ENCODE measurements around the gene MSANTD2.

MSANTD2 gene

DNA sequence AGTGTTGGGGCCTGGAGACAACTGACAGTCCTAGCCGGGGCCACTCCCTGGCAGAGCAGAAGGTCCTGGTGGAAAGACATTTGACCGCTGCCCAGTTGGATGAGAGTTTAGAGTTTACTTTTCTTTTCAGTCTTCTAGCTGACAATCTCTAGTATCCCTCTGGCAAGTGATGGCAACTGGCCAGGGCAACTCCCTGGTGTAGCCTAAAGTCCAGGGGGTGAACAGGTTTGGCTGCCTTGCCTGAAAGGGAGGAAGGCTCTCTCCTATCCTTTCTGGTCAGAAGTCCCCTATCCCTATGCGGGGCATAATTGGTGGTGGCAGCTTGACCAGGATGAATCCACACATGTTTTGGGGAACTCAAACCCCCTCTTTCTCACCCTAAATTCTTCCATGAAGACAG lies 16.8 kb upstream of the MSANTD2 start:
- DNase-seq (ENCODE audit: low read depth) = no peak

DNA sequence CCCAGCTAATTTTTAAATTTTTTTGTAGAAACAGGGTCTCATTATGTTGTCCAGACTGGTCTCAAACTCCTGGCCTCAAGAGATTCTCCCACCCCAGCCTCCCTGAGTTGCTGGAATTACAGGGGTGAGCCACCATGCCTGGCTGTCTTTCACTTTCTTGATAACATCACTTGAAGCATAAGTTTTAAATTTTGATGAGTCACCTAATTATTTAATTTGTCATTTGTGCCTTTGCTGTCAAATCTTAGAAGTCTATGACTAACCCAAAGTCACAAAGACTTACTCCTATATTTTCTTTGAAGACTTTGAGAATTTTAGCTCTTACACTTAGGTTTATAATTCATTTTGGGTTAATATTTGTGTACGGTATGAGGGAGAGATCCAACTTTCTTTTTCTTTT lies 14.5 kb upstream of the MSANTD2 start:
- DNase-seq (ENCODE audit: low read depth) = no peak

DNA sequence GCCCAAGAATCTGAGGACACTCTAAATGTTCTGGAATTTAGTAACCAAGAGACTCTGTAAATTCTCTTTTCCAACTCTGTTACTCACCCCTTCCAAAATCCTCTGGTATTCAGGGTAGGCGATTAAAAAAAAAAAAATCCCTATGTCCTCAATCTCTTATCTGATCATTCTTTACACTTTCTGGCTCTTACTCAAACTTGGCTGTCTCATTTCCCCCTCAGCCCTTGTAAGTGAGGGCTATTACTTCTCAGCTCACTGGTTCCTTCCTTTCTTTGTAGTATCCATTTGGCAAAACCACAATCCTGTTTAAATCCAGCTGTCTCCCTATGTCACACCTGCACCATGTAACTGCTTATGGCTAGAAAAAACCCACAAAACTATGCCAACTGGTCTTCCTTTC lies 12.7 kb upstream of the MSANTD2 start:
- DNase-seq (ENCODE audit: low read depth) = no peak

DNA sequence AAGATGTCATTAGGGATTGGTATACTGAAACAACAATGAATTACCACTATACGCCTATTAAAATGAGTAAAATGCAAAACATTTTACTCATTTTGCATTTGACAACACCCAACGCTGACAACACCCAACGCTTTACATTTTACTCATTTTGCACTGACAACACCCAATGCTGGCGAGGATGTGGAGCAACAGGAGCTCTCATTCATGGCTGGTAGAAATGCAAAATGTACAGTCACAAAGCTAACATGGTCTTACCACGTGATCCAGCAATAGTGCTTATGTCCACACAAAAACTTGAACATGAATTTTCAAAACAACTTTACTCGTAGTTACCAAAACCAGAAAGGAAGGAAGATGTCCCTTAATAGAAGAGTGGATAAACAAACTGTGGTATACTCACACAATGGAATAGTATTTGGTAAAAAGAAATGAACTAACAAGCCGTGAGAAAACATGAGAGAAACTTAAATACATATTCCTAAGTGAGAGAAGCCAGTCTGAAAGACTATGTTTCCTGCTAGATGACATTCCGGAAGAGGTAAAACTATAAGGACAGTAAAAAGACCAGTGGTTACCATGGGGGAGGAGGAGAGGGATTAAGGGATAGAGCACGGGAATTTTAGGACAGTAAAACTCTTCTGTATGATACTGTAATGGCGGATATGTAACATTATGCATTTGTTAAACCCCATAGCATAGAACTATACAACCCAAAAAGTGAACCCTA lies 11.4 kb upstream of the MSANTD2 start:
- DNase-seq (ENCODE audit: low read depth) = no peak

DNA sequence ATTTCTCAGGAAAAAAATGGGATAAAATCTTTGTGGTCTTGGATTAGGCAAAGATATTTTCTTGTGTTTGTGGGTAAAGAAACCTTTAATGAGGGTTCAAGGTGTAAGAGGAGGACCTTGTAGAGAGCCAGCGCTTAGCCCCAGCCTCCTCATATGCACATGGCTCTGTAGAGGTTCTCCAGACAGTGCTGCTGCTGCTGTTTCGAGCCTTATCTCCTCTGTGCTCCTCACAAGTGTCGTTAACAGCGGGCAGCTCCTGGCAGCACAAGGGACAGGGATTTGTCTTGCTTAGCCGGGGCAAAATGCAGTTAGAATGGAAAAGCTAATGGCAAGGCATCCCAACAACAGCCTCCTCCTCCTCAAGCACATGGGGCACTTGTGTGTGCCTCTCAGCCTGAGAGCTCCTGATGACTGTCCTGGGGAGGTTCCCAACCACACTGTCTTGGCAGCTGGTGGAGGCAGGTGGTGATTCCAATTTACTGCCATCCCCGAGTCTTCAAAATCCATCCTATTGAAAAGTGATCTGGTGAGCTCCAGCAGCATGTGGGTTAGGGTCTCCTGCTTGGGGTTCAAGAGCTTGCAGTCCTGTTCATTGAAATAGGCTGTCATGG lies 7.6 kb upstream of the MSANTD2 start:
- no peak for DNase-seq (ENCODE audit: low read depth)

DNA sequence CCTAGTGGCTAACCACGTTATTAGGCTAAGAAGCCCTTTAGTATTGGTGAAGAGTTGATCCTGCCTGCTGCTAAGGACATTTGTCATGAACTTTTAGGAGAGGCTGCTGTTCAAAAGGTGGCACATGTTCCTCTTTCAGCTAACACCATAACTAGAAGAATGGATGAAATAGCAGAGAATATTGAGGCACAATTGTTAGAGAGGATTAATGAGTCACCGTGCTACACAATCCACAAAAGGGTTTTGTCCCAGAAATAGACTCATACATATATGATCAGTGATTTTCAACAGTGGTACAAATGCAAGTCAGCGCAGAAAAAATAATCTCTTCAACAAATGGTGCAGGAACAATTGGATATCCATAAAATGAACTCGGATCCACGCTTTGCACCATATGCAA lies 7.0 kb upstream of the MSANTD2 start:
- DNase-seq (ENCODE audit: low read depth) = no peak

DNA sequence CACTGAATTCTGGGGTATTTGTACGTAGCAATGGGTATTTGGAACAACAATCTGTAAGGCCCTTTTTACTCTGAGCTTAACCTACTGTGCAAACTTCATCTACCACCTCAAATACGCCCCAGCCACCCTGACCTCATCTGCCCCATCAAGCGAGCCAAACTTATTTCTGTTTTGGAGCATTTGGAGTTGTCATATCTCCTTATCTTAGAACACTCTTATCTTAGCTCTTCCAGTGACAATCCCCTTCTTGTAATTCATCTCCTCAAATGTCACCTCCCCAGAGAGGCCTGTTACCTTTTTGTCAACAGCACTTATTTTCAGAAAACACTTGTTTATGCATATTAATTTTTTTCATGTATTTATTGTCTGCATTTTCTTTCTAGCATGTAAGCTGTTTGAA lies 4.7 kb upstream of the MSANTD2 start:
- no peak for DNase-seq (ENCODE audit: low read depth)

DNA sequence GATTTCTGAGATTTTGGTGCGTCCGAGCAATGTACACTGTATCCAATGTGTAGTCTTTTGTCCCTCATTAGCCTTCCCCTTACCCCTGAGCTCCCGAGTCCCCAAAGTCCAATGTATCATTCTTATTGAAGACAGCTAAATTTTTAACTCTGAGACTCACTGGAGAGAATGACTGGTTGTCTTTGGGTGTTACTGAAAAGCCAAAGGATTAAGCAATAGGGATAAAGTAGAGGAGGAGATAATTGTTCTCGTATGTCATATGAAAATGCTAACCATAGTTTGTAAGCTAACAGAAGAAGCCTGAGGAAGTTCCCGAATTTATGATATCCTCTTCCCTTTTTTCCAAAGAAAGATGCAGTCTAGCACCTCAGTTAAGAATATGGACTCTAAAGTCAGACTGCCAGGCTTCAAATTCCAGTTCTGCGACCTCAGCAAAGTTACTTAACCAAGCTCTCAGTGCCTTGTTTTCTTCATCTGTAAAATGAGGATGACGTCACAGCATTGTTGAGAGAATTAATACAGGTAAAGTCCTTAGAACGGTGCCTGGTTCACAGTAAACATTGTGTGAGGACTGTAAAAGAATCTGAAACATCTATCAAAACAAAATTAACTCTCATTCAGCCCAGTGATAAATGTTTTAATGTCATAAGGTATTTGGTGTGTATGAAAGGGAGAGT lies 1.6 kb upstream of the MSANTD2 start:
- no peak for DNase-seq (ENCODE audit: low read depth)

DNA sequence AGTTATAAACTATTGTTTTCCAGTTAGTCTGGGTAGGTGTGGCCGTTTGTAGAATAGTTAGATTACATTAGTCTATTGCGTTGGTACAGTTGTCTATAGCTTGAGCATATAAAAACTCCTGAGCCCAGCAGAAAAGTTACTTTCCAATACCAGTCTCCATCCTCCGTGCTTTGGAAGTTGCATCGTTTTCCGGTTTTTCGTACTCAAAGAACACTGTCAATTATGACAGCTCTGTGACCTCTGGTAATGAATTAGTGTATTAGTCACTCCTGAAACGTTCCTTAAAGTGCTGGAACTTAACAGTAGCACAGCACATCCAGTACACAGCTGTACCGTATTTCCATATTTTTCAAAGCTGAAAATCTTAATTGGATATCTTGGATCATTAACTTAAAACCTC lies 808 bp upstream of the MSANTD2 start:
- no peak for DNase-seq (ENCODE audit: low read depth)

DNA sequence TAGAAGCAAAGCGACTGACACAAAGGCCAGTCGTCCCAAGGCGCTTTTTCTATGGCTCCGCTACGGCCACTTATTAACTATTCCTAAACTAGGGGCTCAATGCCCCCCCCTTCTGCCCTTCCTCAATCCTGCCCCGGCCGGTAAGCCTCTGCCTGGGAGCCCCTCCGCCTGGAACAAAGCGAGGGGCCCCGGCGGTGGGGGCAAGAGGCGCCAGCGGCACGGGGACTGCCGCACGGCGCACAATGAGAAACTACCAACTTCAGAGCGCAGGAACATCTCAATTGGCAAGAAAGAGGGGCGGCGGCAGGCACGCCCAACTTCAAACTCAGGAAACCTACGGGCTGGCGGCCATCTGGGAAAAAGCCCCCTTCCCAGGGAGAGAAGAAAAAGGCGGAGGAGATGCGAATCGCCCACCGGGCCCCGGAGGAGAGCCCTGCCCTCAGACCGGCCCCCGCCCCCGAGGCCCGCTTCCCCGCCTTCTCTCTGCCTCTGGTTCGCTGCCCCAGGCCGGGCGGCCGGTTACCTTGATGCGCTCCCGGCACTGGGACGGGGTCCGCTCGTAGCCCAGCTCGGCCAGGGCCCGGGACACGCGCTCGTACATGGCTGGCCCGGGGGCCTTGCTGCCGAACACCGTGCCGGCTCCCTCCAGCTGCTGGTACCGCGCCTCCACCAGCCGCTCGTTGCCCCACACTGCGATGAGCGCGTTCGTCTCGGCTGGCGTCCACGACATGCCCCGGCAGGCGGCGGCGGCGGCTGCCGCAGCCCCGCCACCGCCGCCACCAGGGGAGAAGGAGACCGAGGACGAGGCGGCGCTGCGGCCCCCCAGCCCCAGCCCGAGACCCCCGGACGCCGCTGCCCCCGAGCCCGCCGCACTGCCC lies 619 bp downstream of the MSANTD2 start:
- DNase-seq (ENCODE audit: low read depth) = no peak

DNA sequence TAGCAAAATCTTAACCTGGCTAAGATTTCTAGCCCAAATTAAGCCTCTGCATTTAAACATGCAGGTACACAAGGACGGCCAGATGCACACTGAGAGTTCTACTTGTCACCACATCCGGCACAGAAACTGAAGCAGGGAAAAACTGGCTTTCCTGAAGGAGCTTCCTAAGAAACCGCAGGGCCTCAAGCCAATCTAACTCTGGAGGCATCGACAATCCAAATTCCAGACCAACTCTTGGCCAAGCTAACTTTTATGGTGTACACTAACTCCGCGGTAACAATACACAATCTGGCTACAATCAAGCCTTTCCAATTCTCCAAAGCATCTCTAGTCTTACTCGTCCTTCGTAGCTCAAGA lies 1.2 kb downstream of the MSANTD2 start:
- no peak for DNase-seq (ENCODE audit: low read depth)

DNA sequence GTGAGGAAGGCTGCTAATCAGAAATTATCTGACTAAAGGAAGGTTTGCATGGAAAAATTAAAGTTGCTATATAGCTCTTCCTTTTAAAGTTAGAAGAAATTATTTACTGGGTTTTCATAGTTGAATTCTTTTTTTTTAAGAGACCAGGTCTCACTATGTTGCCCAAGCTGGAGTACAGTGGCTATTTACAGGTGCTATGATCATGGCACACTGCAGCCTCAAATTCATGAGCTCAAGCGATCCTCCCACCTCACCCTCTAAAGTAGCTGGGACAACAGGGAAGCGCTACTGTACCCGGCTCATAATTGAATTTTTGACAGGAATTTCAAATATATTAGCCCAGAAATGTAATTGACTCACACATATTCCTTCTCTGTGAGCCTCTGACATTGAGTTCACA lies 3.9 kb downstream of the MSANTD2 start:
- no peak for DNase-seq (ENCODE audit: low read depth)

DNA sequence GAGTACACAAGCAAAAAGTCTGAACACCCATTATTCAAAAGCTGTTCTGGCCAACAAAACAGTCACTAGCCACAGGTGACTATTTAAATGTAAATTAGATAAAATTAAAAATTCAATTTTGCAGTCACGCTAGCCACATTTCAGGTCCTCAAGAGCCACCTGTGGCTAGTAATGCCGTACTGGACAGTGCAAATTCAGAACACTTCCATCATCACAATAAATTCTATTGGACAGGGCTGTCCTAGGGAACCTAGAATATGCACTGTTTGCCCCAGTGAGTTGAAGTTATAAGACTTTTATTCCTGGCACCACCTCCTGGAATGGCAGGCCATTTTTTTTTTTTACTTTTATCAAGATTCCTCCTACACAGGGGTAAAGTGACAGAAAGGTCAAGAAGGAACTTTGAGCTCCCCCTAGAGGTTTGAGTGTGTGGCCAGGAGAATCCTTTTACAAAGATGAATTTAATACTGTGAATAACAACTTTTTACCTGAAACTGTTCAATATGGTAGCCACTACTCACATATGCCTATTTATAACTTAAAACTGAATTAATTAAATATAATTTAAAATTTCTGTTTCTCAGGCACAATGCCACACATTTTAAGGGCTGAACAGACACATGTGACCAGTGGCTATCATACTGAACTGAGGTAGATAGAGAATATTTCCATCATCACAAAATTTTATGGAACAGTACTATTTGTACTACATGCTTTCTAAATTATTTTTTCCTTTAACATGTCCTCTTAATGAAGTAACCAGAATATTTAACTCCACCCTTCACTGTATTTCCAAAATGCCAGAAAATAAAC lies 6.5 kb downstream of the MSANTD2 start:
- DNase-seq (ENCODE audit: low read depth) = no peak

DNA sequence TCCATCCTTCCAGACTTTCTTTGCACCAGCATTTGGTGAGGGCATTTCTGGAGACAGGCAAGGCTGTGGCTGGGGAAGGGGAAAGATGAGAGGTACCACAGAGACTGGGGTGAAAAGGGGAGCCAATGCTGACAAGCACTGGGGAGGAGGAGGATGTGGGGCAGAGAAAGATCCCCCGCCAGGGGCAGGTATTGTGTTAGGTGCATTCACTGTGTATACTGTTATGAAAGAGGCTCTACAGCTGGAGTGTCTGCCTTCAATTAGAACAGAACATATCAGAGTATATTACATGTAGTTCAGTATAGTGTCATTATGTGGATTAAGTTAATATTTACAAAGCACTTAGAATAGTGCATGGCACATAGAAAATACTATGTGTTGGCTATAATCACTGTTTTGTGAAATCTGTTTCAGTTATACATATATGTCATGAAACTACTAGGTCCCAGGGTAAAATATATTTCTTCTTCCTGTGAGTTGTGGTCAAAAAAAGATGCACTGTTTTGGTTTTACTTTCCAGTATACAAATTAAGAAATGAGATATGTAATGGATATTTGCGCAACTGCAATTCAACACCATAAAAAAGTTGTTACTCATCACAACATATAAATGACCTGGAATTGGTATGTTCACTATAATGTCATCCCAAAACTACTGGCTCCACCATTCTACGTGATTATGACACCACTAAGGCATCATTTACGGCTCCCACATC lies 8.4 kb downstream of the MSANTD2 start:
- DNase-seq (ENCODE audit: low read depth) = no peak

DNA sequence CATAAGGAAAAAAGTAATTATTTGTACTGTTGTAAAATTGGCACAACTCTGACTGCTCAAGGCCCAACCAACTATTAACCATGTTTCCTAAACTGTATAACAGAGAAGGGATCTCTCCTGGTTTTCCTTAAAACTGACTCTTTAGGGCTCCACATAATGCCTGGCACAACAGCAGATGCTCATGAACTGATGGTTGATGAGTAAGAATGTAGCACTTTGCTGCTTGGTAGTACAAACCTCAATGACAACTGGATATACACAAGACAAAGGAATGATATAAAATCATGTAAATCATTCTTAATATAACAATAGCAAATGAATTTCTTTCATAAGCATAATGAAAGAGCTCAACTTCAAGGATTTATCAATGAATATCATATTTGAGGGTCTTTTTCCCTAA lies 11.7 kb downstream of the MSANTD2 start:
- no peak for DNase-seq (ENCODE audit: low read depth)

DNA sequence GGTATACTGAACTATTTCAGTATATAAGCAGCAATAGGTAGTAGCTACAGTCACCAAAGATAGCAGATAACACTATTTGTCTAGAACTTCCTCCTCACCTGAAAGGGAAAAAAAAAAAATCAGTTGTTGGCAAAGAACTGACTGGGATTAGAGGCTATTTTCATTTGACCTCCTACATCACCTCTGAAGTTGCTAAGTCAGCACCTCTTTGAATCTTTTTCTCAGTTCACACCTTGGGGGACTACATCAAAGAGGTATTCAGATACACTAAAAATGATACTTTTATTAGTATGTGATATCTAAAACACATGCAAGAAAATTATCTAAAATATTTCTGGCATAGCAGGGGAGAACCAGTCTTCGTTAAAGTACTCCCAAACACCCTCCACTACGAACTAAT lies 16.2 kb downstream of the MSANTD2 start:
- DNase-seq (ENCODE audit: low read depth) = no peak

DNA sequence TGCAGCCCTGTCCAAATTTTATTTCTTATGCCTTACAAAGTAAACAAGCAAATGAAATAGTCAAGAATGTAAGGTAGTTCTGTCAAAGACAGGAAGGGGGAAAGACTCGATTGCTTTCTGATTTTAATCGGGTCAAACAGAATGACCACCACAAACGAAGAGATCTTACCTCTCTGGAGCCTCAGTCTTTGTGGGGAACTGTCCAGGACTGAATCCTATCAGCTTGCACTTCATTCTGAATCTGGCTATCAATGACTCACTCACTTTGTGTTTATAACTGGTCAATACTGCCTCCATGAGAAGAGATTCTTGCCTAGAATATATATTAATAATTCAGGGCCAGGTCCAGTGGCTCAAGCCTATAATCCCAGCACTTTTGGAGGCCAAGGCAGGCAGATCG lies 17.2 kb downstream of the MSANTD2 start:
- DNase-seq (ENCODE audit: low read depth) = no peak

DNA sequence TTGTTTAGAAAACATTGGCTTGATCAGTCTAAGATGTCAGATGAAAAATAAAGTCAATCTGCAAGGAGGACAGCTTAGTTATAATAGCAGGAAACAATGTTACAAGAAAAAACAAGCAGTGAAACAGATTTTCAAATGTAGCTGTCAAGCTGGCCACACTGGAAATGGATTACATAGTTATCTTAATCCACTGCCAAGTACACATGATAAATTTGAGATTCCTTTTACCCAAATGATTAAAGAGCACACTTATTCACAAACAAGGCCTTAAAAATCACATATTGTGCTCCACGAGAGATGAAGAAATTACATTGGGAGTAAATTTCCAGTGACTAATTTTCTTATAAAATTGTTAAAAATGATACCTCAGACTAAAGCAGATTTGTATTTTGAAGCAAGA lies 20.6 kb downstream of the MSANTD2 start:
- DNase-seq (ENCODE audit: low read depth) = no peak

DNA sequence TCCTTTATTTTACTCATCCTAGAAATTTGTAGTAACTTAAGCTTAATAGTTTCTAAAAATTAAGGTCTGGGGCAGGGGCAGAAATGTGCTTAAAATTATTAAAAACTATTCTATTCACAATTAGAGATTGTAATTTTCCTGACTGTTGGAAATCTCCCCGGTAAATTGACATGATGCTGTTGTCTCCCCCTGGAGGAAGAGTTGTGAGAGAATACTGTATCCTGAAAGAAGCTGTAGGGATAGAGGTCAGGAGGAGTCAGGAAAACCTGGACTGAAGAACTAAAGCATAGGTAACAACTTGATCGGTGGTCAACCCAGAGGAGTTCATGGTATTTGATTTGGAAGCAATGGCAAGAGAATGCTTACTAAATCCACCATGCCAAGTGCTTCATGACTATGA lies 21.9 kb downstream of the MSANTD2 start:
- no peak for DNase-seq (ENCODE audit: low read depth)

DNA sequence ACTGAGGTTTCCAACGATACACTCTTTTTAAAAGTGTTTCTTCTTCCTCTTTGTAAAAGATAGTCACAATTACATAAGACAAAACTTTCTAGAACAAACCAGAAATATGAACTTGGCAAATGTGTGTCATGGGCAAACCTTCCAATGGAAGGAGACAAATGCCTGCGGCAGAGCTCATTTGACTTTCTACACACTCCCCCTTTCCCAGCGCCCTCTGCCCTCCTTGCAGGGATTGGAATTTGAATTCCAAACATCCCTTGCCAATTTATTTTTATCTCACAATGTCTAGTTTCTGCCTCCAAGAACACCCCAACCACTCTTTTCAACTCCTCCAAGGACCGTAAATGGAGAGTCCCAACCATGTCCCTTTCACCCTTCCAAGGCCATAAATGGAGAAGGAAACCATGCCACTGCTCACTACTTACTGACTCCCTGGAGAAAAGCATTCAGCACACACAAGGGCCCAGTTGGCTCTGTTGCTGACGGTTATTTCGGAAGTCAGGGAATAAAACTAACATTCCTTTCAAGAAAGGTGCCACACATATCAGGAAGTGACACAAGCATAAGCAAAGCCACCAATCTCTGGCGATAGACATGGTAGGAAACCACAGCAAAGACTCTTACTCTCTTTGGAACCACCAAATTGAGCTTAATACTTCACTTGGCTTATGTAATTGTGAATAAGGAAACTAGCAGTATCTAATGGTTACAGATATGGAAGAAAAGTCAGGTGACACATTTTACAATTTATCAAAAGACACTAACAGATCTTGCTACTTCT lies 23.2 kb downstream of the MSANTD2 start:
- no peak for DNase-seq (ENCODE audit: low read depth)

Data from non-pigmented ciliary epithelial cell (primary cell).